HG02943 (cell line): ENCODE results near the gene MIEF2.

Experiments
- ATAC-seq: cut with Tn5 transposase; IDR thresholded peaks from one replicate; pipeline ENCODE4 v1.9.1; 2021; ENCODE audit warnings: mild to moderate bottlenecking, low read depth, moderate library complexity; ENCODE audit not compliant: unreplicated experiment

The MIEF2 gene

DNA sequence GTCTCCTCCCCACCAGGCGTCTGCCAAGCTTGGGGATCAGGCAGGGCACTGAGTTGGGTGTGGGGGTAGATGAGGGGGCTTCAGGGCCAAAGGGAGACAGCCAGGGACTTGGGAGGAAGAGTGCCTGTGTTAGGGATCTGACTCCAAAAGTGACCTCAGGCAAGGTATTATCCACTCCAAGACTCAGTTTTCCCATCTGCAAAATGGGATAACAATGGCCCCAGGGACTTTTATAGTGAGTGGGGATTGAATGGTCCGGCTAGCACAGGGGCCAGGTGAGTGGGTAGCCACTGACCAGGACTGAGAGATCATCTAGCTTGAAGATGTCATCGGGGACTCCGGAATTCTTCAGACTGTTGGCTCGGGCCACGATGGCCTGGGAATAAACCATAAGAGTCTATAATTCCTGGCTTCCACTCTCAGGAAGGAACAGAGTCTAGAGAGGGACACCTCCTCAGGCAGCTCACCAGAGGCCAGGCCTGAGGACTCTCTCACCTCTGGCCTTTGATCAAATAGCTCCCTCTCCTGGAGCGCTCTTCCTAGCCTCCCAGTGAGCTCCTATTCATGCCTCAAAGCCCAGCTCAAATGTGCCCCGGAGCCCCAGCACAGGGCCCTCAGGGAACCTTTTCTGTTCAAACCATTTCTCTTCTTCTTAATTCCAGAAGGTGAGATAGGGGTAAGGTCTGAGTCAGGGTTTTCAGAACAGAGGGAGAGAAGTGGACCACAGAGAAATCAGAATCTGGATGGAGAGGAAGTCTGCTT is 5.4 kb upstream of the MIEF2 start:
- no peak for ATAC-seq

DNA sequence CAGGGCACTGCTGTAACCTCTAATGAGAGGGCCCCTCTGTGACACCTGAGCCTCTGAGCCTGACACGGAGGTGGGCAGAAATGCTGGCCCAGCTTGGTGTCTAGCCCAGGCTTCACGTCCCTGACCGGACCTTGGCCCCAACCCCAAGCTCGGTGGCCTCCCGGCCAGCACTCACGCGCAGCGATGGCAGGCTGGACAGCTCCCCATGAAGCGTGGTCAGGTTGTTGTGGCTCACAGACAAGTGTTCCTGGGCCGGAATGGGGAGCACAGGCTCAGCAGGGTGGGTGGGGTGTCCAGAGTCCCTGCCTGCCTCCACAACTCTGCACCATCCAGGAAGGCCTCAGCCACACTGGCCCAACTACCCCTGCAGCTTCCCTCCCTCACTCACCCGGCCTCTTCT is 4.1 kb upstream of the MIEF2 start:
- no peak for ATAC-seq

GRCh38 chr17:18256776-18257175 is 3.7 kb upstream of the MIEF2 start:
- ATAC-seq, result no peak

- ATAC-seq, result no peak
Observed at GRCh38 chr17:18257268-18257981, 3.0 kb upstream of the MIEF2 start.

DNA sequence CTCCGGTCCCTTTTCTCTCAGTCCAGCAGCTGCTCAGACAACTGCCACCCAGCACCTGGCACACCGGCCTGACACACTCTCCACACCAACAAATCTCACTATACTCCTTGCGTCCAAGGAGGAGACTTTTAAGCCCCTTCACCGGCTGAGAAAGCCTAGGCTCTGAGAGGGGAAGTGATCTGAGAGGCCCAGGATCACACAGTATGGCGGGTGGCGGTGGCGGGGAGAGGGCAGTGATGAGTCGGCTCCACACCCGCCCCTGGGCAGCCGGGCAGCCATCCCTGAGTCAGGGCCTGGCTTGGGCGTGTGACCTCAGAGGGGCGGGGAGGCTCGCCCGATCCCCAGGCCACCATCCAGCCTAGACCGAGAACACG is 2.5 kb upstream of the MIEF2 start:
- no peak for ATAC-seq

- ATAC-seq, result no peak
Observed at GRCh38 chr17:18258356-18259038, 2.0 kb upstream of the MIEF2 start, which contains the start of gene FLII. Gene FLII (minus strand): TSS chr17:18258738. CDS start chr17:18258690, 48 bp downstream.

- ATAC-seq, result no peak
Observed at GRCh38 chr17:18259621-18260331, 686 bp upstream of the MIEF2 start.

DNA sequence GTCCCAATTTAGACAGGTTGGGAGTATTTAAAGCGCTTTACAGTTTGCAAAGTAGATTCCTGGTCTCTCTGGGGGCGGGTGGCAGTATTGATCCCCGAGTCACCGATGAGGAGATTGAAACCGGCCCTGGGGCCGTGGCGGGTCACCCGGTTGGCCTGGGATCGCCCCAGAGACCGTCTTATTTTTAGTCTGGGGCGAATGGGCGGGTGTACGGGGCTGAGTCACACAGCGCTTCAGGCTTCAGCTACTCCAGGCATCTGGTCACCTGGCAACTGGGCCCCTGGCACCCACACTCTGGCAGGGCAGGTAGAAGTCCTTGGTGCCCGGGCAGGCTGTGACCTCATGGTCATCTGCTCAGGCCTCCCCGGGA is 669 bp downstream of the MIEF2 start:
- ATAC-seq, result no peak

DNA sequence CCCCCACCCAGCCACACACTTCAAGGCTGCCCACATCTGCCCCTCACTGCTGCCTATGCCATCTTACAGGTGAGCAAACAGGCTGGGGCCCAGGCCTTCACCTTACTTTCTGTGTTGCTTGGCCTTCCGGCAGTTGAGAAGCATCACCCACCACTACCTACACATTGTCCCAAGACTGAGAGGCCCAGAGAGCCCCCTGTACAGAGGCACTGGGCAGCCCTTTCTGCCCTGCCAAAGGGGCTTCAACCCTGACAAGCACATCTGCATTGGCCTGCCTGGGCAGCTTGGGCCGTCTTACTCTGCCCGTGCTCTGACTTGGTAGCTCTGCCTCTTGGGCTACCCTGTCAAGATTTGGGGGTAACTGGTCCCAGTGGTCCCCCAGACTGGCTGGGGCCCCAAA is 1.2 kb downstream of the MIEF2 start:
- ATAC-seq, result no peak

DNA sequence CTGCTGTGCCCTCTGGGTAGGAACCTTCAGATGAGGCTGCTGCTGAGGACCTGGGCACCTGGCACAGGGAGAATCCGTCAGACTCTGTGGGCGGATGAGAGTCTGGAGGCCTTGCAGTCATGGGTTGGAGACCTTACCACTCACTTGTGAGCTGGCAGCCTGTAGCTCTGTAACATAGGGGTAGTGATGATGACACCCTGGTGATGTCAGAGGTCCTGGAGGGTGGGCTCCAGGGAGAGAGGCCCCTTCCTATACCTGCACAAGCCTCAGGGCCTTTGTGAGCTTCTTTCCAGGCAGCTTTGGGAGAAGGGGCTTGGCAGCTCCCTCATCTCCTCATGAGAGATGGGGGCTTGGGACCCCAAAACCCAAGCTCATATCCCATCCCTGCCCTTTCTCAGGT is 1.6 kb downstream of the MIEF2 start:
- ATAC-seq, result no peak

DNA sequence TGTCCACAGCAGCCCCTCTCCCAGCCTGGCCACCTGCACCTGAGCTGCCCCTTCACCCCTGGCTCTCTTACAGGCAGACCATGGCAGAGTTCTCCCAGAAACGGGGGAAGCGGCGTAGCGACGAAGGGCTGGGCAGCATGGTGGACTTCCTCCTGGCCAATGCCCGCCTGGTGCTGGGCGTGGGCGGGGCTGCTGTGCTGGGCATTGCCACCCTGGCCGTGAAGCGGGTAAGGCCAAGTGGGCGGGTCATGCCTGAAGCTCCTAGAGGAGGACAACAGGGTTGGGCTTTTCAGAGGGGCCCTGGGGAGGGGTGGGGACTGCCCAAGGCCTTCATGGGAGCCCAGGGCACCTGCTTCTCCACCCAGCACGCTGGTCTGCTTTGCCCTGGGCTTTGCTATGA is 2.2 kb downstream of the MIEF2 start:
- no peak for ATAC-seq

- ATAC-seq, result no peak
Observed at GRCh38 chr17:18263885-18264682, 3.6 kb downstream of the MIEF2 start.

DNA sequence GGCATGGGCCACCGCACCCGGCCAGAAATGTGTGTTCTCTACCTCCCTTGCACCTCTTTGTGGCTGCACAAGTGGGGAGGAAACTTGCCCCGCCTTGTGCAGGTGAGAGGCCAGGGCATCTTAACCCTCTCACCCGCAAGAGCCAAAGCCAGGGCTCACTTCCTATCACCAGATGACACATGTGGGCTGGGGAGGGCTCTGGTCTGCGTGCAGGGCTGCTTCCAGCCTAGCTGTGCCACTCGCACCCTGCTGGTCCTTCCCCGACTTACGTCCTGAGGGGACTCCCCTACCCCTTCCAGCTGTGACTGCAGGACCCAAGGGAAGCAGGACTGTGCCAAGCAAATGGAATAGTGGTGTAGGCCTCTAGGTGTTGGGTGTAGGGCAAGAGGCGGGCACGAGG is 6.9 kb downstream of the MIEF2 start:
- ATAC-seq, result no peak

- ATAC-seq, result no peak
Observed at GRCh38 chr17:18267927-18268711, 7.7 kb downstream of the MIEF2 start.

DNA sequence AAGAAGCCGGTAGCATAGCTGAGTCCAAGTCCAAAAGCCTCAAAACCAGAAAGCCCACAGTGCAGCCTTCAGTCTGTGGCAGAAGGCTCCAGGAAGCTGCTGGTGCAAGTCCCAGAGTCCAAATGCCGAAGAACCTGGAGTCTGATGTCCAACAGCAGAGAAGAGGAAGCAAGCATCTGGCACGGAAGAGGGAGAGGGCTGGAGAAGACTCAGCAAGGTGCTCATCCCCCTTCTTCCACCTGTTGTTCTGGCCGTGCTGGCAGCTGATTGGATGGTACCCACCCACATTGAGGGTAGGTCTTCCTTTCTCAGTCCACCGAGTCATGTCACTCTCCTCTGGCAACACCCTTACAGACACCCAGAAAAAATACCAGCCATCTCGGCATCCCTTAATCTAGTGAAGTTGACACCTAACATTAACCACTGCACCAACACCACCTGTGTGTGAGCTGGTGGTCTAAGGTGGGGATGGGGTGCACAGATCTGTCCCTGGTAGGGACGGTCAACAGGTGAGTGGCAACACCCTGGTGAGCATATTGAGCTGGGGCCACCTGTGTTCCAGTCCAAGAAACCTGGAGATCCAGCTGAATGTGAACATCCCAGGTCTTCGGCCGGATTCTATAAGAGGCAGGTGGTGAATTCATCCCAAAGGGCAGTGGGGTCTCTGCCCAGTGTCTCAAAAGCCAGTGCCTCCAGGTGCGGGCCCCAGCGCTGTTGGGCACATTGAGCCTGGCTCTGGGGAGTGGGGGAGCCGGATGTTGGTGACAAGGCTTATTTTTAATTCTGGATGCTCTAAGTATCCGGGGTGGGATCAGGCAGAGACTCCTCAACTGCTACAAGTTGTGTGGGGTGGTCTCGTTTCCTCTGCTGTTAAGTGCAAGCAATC is 9.8 kb downstream of the MIEF2 start:
- ATAC-seq, result no peak

DNA sequence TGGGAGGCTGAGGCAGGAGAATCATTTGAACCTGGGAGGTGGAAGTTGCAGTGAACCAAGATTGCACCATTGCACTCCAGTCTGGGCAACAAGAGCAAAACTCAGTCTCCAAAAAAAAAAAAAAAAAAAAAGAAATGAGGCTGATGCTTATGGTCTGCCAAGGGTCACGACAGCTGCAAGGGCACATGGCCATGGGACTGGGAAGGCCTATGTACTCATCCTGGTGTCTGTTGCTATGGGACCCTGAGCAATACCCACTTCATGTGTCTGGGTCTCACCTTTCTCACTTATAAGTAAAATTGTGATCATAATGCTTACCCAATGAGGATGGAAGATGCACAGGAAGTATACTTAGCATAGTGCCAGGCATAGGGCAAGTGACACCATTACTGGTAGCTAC is 16.6 kb downstream of the MIEF2 start:
- no peak for ATAC-seq

DNA sequence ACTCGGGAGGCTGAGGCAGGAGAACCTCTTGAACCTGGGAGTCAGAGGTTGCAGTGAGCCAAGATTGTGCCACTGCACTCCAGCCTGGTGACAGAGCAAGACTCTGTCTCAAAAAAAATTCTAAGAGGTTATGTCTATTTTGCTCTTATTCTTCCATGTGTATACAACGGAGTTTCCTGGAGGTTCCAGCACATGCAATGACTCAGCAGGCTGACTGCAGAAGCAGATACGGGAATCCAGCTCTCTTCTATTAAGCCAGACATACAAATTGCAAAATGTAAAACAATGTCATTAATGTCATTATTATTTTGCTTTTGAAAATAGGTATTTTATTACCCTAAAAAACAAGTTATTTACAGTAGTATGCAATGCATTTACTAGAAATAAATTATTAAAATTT is 18.4 kb downstream of the MIEF2 start:
- ATAC-seq, result no peak

DNA sequence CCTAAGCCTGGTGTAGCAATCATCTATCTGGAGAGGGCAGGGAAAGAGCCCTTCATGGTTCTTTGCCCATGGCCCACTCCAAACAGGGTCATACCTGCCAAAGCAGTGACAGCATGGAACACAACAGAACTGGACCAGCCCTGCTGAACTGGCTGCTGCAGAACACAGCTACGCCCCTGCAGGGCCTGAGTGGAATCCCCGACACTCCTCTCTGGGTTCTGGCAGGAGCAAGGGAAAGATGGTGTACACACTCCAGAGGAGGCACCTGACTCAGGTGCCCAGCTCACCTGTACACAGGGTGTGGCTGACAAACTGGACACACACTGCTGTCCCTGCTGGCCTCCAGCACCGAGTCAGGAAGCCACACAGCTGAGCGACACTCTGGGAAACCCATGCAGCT is 19.8 kb downstream of the MIEF2 start:
- no peak for ATAC-seq
